ENCODE data around the gene PLPP2.

The PLPP2 gene

GRCh38 chr19:293436-294110 lies 2.4 kb upstream of the PLPP2 start:
- H3K27ac ChIP-seq: no peak overlapping the region
- no peak for TF ChIP-seq CTCF (IDR thresholded peaks at IDR 0.05)
- H3K4me3 ChIP-seq (ENCODE audit: low read depth in 1 of 2, low read length in 1 of 2): no peak overlapping the region
- no peaks in the 10 kb centered on the region for H3K4me1 ChIP-seq (ENCODE audit: control insufficient read depth in 1 of 2, insufficient read depth in 1 of 2, low read depth in 1 of 2, low read length in 1 of 2)
- H3K36me3 ChIP-seq: no peaks in the 10 kb centered on the region
- H3K27me3 ChIP-seq: peaks cover 79% of the 10 kb centered on the region
- H3K9me3 ChIP-seq: no peaks in the 10 kb centered on the region

GRCh38 chr19:292951-293350 lies 1.7 kb upstream of the PLPP2 start:
- Histone ChIP-seq H3K4me3 (ENCODE audit: low read depth in 1 of 2, low read length in 1 of 2) (no peak overlapping the region), H3K9me3 (no peaks in the 10 kb centered on the region), H3K27ac (no peak overlapping the region), H3K4me1 (ENCODE audit: control insufficient read depth in 1 of 2, insufficient read depth in 1 of 2, low read depth in 1 of 2, low read length in 1 of 2) (no peaks in the 10 kb centered on the region), H3K27me3 (peaks cover 86% of the 10 kb centered on the region), H3K36me3 (no peaks in the 10 kb centered on the region)
- no peak for TF ChIP-seq CTCF (IDR thresholded peaks at IDR 0.05)

- Histone ChIP-seq H3K27me3 (peaks cover 91% of the 10 kb centered on the region), H3K9me3 (no peaks in the 10 kb centered on the region), H3K4me3 (ENCODE audit: low read depth in 1 of 2, low read length in 1 of 2) (no peak overlapping the region), H3K4me1 (ENCODE audit: control insufficient read depth in 1 of 2, insufficient read depth in 1 of 2, low read depth in 1 of 2, low read length in 1 of 2) (no peaks in the 10 kb centered on the region), H3K36me3 (no peaks in the 10 kb centered on the region), H3K27ac (no peak overlapping the region)
- no peak for TF ChIP-seq CTCF (IDR thresholded peaks at IDR 0.05)
These were observed 1.2 kb upstream of the PLPP2 start for GRCh38 chr19:292281-292884.

GRCh38 chr19:291561-292280 lies 518 bp upstream of the PLPP2 start:
- no peaks in the 10 kb centered on the region for H3K9me3 ChIP-seq
- peaks cover 94% of the 10 kb centered on the region for H3K27me3 ChIP-seq
- no peaks in the 10 kb centered on the region for H3K36me3 ChIP-seq
- no peak overlapping the region for H3K27ac ChIP-seq
- no peak for TF ChIP-seq CTCF (IDR thresholded peaks at IDR 0.05)
- no peak overlapping the region for H3K4me3 ChIP-seq (ENCODE audit: low read depth in 1 of 2, low read length in 1 of 2)
- H3K4me1 ChIP-seq (ENCODE audit: control insufficient read depth in 1 of 2, insufficient read depth in 1 of 2, low read depth in 1 of 2, low read length in 1 of 2): no peaks in the 10 kb centered on the region

- H3K4me1 ChIP-seq (ENCODE audit: control insufficient read depth in 1 of 2, insufficient read depth in 1 of 2, low read depth in 1 of 2, low read length in 1 of 2): no peaks in the 10 kb centered on the region
- no peak for TF ChIP-seq CTCF (IDR thresholded peaks at IDR 0.05)
- no peaks in the 10 kb centered on the region for H3K36me3 ChIP-seq
- H3K27me3 ChIP-seq: peaks cover 83% of the 10 kb centered on the region
- H3K4me3 ChIP-seq (ENCODE audit: low read depth in 1 of 2, low read length in 1 of 2): no peak overlapping the region
- no peaks in the 10 kb centered on the region for H3K9me3 ChIP-seq
- H3K27ac ChIP-seq: no peak overlapping the region
These were observed 714 bp downstream of the PLPP2 start for GRCh38 chr19:290372-291005.

All from neutrophil (primary cell).